DOHH2 (cell line): ENCODE measurements around the gene MKKS.

Experiments
- CTCF ChIP-seq: fragments of 200-600 bp; sonication (generic); IDR thresholded peaks from one replicate; pipeline ENCODE4 v1.5.1; 2014; ENCODE audit warnings: antibody characterized with exemption, mild to moderate bottlenecking, low read depth, low read length; ENCODE audit not compliant: poor library complexity, severe bottlenecking
- EZH2phosphoT487 ChIP-seq: fragments of 200-600 bp; sonication (generic); IDR thresholded peaks from 2 replicates; pipeline ENCODE4 v1.6.1; 2017; ENCODE audit warnings: borderline replicate concordance, mild to moderate bottlenecking, antibody characterized with exemption, low read length, moderate library complexity, mixed read lengths

GRCh38 chr20:10408108-10408813, 25.8 kb downstream of the MKKS start:
- no peak for TF ChIP-seq EZH2phosphoT487
- TF ChIP-seq CTCF = no peak
